ENCODE measurements around the gene PCNX2.

Gene PCNX2

DNA sequence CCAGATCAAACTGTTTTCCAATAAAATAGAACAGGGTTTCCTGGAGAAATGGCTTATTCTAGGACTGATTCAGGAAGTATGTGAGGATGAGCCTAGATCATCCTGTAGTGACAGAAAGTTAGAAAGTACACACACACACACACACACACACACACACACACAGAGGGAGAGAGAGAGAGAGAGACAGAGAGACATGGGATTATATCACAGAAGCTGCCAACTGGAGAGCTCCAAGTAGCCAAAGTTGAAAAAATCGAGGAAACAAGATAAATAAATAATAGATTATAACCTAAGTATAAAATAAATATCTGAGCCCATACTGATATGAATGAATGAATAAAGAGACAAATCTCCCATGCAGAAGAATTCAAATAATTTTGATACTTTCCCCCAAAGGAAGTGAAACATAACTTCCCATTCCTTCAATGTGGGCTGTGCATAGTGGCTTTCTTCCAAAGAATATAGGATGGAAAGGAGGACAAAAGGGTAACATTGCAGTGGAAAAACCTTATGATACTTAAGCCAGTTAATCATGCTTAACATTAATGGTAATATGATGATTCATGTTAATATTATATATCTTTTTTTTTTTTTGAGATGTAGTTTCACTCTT is 173.5 kb downstream of the PCNX2 start:
- TF ChIP-seq, protein P1, sequence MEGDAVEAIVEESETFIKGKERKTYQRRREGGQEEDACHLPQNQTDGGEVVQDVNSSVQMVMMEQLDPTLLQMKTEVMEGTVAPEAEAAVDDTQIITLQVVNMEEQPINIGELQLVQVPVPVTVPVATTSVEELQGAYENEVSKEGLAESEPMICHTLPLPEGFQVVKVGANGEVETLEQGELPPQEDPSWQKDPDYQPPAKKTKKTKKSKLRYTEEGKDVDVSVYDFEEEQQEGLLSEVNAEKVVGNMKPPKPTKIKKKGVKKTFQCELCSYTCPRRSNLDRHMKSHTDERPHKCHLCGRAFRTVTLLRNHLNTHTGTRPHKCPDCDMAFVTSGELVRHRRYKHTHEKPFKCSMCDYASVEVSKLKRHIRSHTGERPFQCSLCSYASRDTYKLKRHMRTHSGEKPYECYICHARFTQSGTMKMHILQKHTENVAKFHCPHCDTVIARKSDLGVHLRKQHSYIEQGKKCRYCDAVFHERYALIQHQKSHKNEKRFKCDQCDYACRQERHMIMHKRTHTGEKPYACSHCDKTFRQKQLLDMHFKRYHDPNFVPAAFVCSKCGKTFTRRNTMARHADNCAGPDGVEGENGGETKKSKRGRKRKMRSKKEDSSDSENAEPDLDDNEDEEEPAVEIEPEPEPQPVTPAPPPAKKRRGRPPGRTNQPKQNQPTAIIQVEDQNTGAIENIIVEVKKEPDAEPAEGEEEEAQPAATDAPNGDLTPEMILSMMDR (IDR thresholded peaks at IDR 0.05): no peak

- TF ChIP-seq, protein P1 (IDR thresholded peaks at IDR 0.05): no peak
Measured at GRCh38 chr1:233114860-233115259, 180.7 kb downstream of the PCNX2 start.

DNA sequence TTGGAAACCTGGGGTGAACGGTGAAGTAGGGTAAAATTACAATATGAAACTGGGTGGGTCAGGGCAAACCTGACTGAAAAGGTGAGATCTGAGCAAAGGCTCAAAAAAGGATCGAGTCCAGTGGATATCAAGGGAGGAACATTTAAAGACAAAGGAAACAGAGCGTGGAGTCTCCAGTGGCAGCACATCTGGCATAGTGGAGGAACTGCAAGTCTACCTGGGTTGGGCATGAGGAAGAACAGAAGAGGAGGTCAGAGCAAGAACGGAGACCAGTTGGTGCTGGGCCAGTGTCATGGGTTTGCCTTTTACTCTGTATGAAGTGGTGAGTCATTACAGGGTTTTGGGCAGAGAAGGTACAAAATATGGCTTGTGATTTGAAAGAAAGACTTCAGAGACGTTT is 181.4 kb downstream of the PCNX2 start:
- TF ChIP-seq, protein P1 (IDR thresholded peaks at IDR 0.05): no peak

DNA sequence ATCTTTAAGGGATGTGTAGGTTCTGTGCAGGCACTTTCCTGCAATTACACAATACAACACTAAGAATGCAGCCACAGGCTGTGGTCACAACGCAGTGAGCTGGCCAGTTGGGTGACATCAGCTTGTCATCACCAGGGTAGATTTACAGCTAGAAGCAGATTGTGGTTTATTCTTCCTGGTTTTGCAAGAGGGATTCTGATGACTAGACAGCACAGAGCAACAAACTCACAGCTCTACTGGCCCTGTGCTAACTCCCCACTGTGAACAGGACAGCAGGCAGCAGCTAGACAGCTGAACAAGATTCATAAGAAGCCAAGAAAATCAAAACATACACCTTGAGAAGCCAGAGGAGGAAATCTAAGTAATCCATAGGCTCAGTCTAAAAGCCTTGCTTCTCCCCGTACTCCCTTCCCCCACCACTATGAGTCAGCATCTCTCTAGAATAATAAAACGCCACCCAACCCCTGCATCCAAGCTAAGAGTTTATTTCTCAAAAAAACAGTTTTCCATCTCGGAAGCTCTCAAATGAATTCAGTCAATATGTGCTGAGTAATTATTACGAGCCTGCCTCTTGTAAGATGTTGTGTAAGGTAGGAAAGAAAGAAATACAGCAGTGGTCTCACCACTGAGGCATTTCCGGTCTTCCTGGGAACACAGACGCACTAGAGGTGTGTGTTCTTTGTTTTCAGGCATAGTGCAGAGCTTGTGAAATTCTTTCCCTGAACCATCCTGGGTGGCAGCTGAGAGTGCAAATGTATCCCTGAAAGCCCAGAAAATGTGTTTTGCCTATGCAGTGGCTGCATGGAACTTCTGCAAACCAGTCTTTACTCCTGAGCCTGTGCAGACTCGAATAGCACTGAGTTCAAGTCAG is 182.3 kb downstream of the PCNX2 start:
- TF ChIP-seq, protein P1 (IDR thresholded peaks at IDR 0.05): no peak

- TF ChIP-seq, protein P1 (IDR thresholded peaks at IDR 0.05): no peak
Measured at GRCh38 chr1:233112186-233113008, 183.1 kb downstream of the PCNX2 start.

GRCh38 chr1:233111731-233112130 is 183.8 kb downstream of the PCNX2 start:
- TF ChIP-seq, protein P1 (IDR thresholded peaks at IDR 0.05): no peak

DNA sequence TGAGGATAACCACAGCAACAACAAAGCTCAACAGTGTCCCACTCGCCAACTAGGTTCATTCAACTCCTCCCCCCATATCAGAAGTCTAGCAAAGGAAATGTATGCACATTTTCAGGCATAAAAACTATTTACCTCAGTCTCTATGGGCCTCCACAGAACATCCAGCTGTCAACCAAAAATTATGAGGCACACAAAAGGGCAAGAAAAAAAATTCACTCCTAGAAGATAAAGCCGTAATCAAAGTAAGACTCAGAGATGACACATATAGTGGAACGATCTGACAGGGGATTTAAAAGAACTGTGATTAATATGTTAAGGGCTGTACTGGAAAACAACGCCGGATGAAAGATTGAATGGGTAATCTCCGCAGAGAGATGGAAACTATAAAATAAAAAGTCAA is 186.4 kb downstream of the PCNX2 start:
- TF ChIP-seq, protein P1 (IDR thresholded peaks at IDR 0.05): no peak
